ENCODE measurements around the gene BIRC2. TPM values are rescaled to one million over a fixed set of nuclear protein-coding genes. Genes with fewer than 3 reads are reported as not detected.

BIRC2 gene
- total RNA-seq, 1 donor from 2014 or later: 78.1 TPM

- H3K4me1 ChIP-seq: peaks cover 3% of the 10 kb centered on the region
- no peak overlapping the region for H3K4me3 ChIP-seq
- no peak overlapping the region for H3K4me2 ChIP-seq
- TF ChIP-seq EZH2phosphoT487 (IDR thresholded peaks at IDR 0.05) (no peak), EZH2 (IDR thresholded peaks at IDR 0.05) (no peak), CTCF (IDR thresholded peaks at IDR 0.05) (no peak)
- H3K4me3 Mint-ChIP-seq: no peak overlapping the region
- no peaks in the 10 kb centered on the region for H3K27me3 ChIP-seq
- no peaks in the 10 kb centered on the region for H4K20me1 ChIP-seq (ENCODE audit: low read depth)
- peaks cover 4% of the 10 kb centered on the region for H3K4me1 Mint-ChIP-seq
- no peaks in the 10 kb centered on the region for H3K27me3 Mint-ChIP-seq (ENCODE audit: insufficient read depth, low read depth)
- H3K9me3 Mint-ChIP-seq: no peaks in the 10 kb centered on the region
- H3K27ac Mint-ChIP-seq: no peak overlapping the region
- H3K27ac ChIP-seq: peak overlapping the region; percentile 16
- peaks cover 5% of the 10 kb centered on the region for H3K36me3 ChIP-seq
- no peak overlapping the region for H3K9ac ChIP-seq
- H3F3A ChIP-seq (ENCODE audit: low read depth): peaks cover 3% of the 10 kb centered on the region
- no peak overlapping the region for H2AFZ ChIP-seq (replicated peaks)
- no peaks in the 10 kb centered on the region for H3K79me2 ChIP-seq (ENCODE audit: low read depth)
- no peaks in the 10 kb centered on the region for H3K9me3 ChIP-seq (ENCODE audit: low read depth)
- H3K36me3 Mint-ChIP-seq: peaks cover 29% of the 10 kb centered on the region
- DNase-seq (ENCODE audit: low spot score): peak; percentile 18
These were observed 37.5 kb downstream of the BIRC2 start for GRCh38 chr11:102384419-102385079.

- H3K4me3 ChIP-seq: no peak overlapping the region
- no peaks in the 10 kb centered on the region for H3K9me3 ChIP-seq (ENCODE audit: low read depth)
- H3K36me3 ChIP-seq: no peaks in the 10 kb centered on the region
- no peak overlapping the region for H3K9ac ChIP-seq
- Mint-ChIP-seq H3K4me1 (peaks cover 4% of the 10 kb centered on the region), H3K27me3 (ENCODE audit: insufficient read depth, low read depth) (no peaks in the 10 kb centered on the region), H3K27ac (peak overlapping the region; percentile 41), H3K9me3 (no peaks in the 10 kb centered on the region), H3K36me3 (peaks cover 26% of the 10 kb centered on the region), H3K4me3 (no peak overlapping the region)
- H3K4me1 ChIP-seq: peaks cover 3% of the 10 kb centered on the region
- H3K4me2 ChIP-seq: no peak overlapping the region
- peaks cover 5% of the 10 kb centered on the region for H3F3A ChIP-seq (ENCODE audit: low read depth)
- no peaks in the 10 kb centered on the region for H4K20me1 ChIP-seq (ENCODE audit: low read depth)
- TF ChIP-seq CTCF (IDR thresholded peaks at IDR 0.05) (no peak), EZH2 (IDR thresholded peaks at IDR 0.05) (no peak), EZH2phosphoT487 (IDR thresholded peaks at IDR 0.05) (no peak)
- no peaks in the 10 kb centered on the region for H3K79me2 ChIP-seq (ENCODE audit: low read depth)
- H2AFZ ChIP-seq (replicated peaks): no peak overlapping the region
- H3K27me3 ChIP-seq: no peaks in the 10 kb centered on the region
- peak overlapping the region; percentile 16 for H3K27ac ChIP-seq
- no peak for DNase-seq (ENCODE audit: low spot score)
These were observed 38.3 kb downstream of the BIRC2 start for GRCh38 chr11:102385085-102386007.

- Histone ChIP-seq H3K27ac (no peak overlapping the region), H3K4me3 (no peak overlapping the region), H4K20me1 (ENCODE audit: low read depth) (no peaks in the 10 kb centered on the region), H3K27me3 (no peaks in the 10 kb centered on the region), H3K36me3 (no peaks in the 10 kb centered on the region), H3K4me1 (peaks cover 3% of the 10 kb centered on the region), H3K4me2 (no peak overlapping the region), H3F3A (ENCODE audit: low read depth) (peaks cover 8% of the 10 kb centered on the region), H3K9ac (no peak overlapping the region), H3K79me2 (ENCODE audit: low read depth) (no peaks in the 10 kb centered on the region), H2AFZ (replicated peaks) (no peak overlapping the region), H3K9me3 (ENCODE audit: low read depth) (no peaks in the 10 kb centered on the region)
- no peak for DNase-seq (ENCODE audit: low spot score)
- peaks cover 4% of the 10 kb centered on the region for H3K4me1 Mint-ChIP-seq
- H3K4me3 Mint-ChIP-seq: no peak overlapping the region
- H3K27me3 Mint-ChIP-seq (ENCODE audit: insufficient read depth, low read depth): no peaks in the 10 kb centered on the region
- H3K36me3 Mint-ChIP-seq: peaks cover 24% of the 10 kb centered on the region
- TF ChIP-seq CTCF (IDR thresholded peaks at IDR 0.05) (no peak), EZH2 (IDR thresholded peaks at IDR 0.05) (no peak), EZH2phosphoT487 (IDR thresholded peaks at IDR 0.05) (no peak)
- no peaks in the 10 kb centered on the region for H3K9me3 Mint-ChIP-seq
- H3K27ac Mint-ChIP-seq: no peak overlapping the region
These were observed 39.2 kb downstream of the BIRC2 start for GRCh38 chr11:102386136-102386734.
